Cerebellar nuclear complex (tissue), 1 donor: ENCODE measurements around the gene CAPSL.
"Not testable (repeated sequence)": the region's sequence is repeated elsewhere in the genome, so short reads cannot be mapped to it uniquely, and the experiment has no call there.

Experiments
- DNase-seq, 2 experiments: peaks; one replicate each; lab custom pipeline; 2025; lab: John Stamatoyannopoulos, UW

CAPSL gene

GRCh38 chr5:35938568-35939227 lies at the start of gene CAPSL:
Gene CAPSL (minus strand): TSS chr5:35938622. CDS start chr5:35921120, 17,502 bp downstream.
- no peak for DNase-seq

- no peak for DNase-seq
These were observed 49.4 kb upstream of the CAPSL start for GRCh38 chr5:35987776-35988175.

- no peak for DNase-seq
These were observed 41.3 kb upstream of the CAPSL start for GRCh38 chr5:35979715-35980114.

GRCh38 chr5:35976859-35977258 lies 38.4 kb upstream of the CAPSL start:
- DNase-seq, result not testable (repeated sequence)

- DNase-seq, result no peak
These were observed 36.1 kb upstream of the CAPSL start for GRCh38 chr5:35974570-35974969.

GRCh38 chr5:35971878-35972210 lies 33.4 kb upstream of the CAPSL start:
- DNase-seq, result no peak

DNA sequence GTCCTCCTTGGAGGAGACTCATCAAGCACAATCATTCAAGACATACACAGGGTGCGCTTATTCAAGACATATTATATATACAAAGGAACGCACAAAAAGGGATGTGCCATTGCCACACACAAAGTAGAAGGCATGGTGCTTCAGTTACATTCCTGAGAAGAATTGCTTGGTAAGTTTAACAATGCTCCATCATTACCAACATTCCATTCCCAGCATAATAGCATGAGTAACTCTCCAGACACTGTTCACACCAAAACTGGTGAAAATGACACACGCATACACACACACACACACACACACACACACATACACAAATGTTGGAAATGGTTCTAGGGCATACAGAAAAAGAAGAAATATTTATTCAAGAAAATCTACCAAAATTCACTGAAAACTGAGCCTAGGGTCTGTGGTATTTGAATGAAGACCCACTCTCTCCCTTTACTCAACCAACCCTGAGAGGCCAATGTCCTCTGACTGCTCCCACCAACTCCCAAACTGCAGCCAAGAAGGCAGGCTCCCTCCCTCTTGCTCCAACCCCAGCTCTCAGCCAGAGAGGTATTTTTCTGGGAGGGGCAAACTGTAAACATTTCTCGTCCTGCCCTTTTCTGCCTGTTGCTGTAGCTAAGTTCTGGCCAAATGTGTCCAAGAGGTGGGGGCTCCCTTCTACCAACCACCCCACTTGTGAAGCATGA lies 32.9 kb upstream of the CAPSL start:
- no peak for DNase-seq

DNA sequence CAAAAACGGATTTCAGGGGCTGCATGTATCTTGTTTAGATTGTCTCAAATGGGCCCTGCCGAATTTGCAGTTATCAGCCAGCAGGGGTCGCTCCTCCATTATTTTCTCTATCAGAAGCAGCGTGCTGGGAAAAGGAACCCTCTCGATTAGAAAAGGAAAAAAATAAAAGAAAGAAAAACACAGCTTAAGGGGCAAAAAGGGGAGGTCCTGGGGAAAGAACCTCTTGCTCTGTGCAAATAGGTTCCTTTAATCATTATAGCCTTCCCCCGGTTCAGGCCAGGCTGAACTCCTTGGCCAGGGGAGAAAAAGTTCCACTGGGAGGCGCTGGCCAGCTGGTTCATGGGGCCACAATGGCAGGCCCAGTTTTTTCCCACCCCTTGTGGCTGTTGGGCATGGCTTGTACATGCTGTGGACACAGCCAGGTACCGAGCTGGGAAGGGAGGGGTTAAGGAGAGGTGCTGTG lies 25.0 kb upstream of the CAPSL start:
- DNase-seq, result no peak

DNA sequence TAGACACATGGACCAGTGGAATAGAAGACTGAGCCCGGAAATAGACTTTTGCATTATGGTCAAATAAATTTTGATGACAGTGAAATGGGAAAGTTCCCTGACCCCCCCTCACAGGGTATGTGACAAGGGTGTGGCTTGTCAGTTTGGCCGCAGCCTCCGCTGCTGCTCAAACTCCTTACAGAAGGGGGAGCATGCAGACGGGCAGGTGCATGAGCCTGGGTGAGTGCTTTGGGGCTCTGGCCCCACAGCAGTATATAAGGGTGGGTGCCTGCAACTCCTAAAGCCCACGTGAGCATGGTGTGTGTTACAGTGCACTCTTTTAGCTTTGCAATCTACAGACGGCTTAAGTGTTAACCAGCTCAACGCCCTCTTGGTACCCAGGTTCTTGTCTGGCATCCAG lies 21.9 kb upstream of the CAPSL start:
- no peak for DNase-seq

GRCh38 chr5:35956429-35956828 lies 18.0 kb upstream of the CAPSL start:
- DNase-seq, result no peak

GRCh38 chr5:35954175-35954574 lies 15.8 kb upstream of the CAPSL start:
- DNase-seq, result no peak

GRCh38 chr5:35947085-35947484 lies 8.7 kb upstream of the CAPSL start:
- no peak for DNase-seq

DNA sequence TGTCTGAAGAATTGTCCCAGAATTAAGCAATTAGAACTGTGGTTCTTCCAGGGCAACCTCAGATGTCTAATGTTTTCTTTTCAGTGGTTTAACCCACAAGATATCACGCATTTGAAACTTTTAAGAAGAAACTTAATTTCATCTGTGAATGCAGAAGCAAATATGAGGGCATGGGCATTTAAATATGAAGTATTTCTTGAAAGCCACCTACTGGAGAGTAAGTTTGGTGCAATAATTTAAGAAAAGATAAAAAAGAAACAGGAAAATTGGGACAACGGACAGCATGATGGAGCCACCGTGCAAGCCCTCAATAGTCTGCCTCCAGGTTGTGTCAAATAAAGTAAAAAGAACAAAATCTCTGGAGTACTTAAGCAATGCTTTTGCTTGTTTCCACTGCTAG lies 1.2 kb upstream of the CAPSL start:
- DNase-seq, result no peak

DNA sequence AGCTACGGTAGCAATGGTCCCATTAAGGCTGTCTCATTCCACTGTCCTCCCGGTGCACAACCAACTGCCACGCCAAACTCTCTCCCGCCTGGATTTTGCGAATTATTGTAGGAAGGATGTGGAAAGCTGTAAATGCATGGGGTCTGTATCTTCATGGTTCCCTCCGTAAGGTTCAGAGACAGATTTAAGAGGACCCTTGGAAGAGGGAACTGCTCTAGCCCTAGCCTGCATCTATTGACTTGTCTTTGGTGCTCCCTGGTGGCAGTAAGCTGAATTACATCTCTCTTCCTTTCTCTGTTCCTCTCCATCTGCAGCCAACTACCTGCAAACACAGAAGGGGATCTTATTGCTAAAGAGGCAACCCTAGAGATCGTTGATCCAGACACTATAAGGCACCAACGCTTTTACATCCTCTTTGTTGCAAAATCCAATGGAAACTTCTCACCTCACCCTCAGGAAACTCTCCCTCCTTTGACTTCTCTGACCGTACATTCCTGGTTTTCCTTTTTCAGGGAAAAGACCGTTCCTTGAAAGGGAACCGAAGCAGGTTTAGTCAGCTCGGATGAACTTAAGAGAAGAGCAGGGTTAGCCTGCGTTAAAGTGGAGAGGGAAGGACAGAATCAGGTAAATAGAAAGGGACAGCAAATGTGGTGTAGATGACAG lies 11.9 kb downstream of the CAPSL start:
- no peak for DNase-seq

DNA sequence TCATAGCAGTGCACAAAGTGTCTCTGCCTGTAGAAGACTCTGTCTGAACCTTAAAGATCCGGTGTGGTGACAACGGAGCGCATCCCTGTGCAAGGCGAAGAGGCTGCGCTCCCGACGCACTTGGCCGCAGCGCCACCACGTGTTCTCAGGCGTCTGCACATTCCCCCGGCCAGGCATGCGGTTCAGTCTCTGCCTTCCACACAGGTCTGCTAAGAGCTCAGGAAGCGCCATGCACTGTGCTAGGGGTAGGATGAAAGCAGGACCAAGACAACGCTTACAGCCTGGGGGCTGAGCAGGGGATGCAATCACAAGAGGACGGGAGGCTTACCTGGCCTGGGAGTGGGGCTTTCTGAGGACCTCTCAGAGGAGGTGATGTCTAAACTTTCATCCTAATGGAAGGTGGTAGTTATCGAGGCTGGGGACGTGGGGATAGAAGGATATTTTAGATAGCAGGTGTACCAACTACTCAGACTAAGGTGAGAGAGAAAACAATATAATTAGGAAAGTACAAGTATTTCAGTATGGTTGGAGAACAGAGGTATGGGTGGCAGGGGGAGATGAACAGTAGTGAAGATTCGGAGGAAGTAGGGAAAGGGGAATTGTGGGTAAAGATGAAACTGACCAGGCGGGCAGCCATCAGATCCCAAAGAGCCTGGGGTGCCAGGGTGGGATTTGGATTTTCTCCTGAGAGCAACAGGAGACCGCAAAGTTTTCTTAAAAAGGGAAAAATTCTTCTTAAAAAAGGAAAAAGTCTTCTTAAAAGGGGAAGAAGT lies 13.3 kb downstream of the CAPSL start:
- no peak for DNase-seq

GRCh38 chr5:35924122-35924949 lies 14.1 kb downstream of the CAPSL start:
- no peak for DNase-seq

DNA sequence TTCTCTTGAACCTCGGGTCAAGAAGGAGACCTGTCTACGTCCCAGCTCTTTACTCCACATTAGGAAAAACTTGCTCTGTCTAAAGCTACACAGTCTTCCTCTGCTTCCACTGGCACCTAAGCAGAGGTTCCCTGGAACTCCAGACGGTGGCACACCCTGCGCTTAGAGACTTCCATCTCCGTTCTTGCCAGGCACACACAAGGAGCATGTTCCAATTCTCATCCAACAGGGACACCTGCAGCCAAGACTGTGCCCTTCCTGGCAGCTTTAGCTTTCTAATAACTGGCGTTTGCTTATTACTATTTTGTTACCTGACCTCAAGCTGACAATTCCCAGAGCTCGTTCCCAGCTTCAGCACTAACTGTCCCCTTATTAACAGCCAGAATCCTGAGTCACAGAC lies 16.0 kb downstream of the CAPSL start:
- DNase-seq, result no peak

GRCh38 chr5:35921930-35922329 lies 16.5 kb downstream of the CAPSL start:
- no peak for DNase-seq

GRCh38 chr5:35920890-35921289 lies 17.5 kb downstream of the CAPSL start:
- no peak for DNase-seq

- DNase-seq, result no peak
These were observed 19.2 kb downstream of the CAPSL start for GRCh38 chr5:35919191-35919590.

- no peak for DNase-seq
These were observed 29.6 kb downstream of the CAPSL start for GRCh38 chr5:35908814-35909213.

- DNase-seq, result no peak
These were observed 30.2 kb downstream of the CAPSL start for GRCh38 chr5:35908228-35908627.
